PC-9 (cell line): ENCODE measurements around the gene TMEM132C. TPM values are rescaled to one million over a fixed set of nuclear protein-coding genes. Genes with fewer than 3 reads are reported as not detected.
"Not testable (repeated sequence)": the region's sequence is repeated elsewhere in the genome, so short reads cannot be mapped to it uniquely, and the experiment has no call there.

Experiments used
- BruUV-seq: library from RNA; stranded (reverse); fragments of 400-500 nt; replicated peaks from 2 replicates; lab custom pipeline; 2021; lab: Mats Ljungman, UMichigan
- CTCF ChIA-PET: fragments of 300-600 bp; sonication (Branson Sonifier 250); formaldehyde crosslinking; loops from one replicate; lab custom pipeline; 2022; ENCODE audit warnings: antibody characterized with exemption; lab: Charles Lee
- POLR2A ChIA-PET: fragments of 300-600 bp; sonication (Branson Sonifier 250); formaldehyde crosslinking; loops from one replicate; lab custom pipeline; 2022; ENCODE audit warnings: antibody characterized with exemption; ENCODE audit not compliant: unreplicated experiment; lab: Charles Lee
- DNase-seq, 2 experiments: peaks; one replicate each; pipeline versions ENCODE4 v3.0.0 to v3.0.0-alpha.2; 2015 to 2022; ENCODE audit warnings: mixed read lengths in 1 of 2
- H2AFZ ChIP-seq: fragments of 200-600 bp; sonication (generic); 2 replicates; pipeline ENCODE4 v1.8.1; 2017; ENCODE audit warnings: antibody characterized with exemption
- H3F3A ChIP-seq: fragments of 200-600 bp; sonication (generic); 2 replicates; pipeline ENCODE4 v1.8.1; 2017; ENCODE audit warnings: antibody characterized with exemption, mild to moderate bottlenecking, low read depth; ENCODE audit not compliant: insufficient read depth
- H3K27ac ChIP-seq: fragments of 200-600 bp; sonication (generic); 2 replicates; pipeline ENCODE4 v1.6.1; 2016; ENCODE audit warnings: mixed run types
- H3K27me3 ChIP-seq: fragments of 200-600 bp; sonication (generic); 2 replicates; pipeline ENCODE4 v1.6.1; 2016; ENCODE audit warnings: low read depth, mixed run types; ENCODE audit not compliant: insufficient read depth
- H3K36me3 ChIP-seq: fragments of 200-600 bp; sonication (generic); 2 replicates; pipeline ENCODE4 v1.6.1; 2016; ENCODE audit warnings: low read depth, mixed run types
- H3K4me1 ChIP-seq: fragments of 200-600 bp; sonication (generic); replicated peaks from 2 replicates; pipeline ENCODE4 v1.6.1; 2016; ENCODE audit warnings: mixed run types; ENCODE audit not compliant: insufficient read depth
- H3K4me2 ChIP-seq: fragments of 200-600 bp; sonication (generic); 2 replicates; pipeline ENCODE4 v1.6.1; 2017; ENCODE audit warnings: mixed run types
- H3K4me3 ChIP-seq: fragments of 200-600 bp; sonication (generic); 2 replicates; pipeline ENCODE4 v1.6.1; 2016; ENCODE audit warnings: mixed run types
- H3K79me2 ChIP-seq: fragments of 200-600 bp; sonication (generic); 2 replicates; pipeline ENCODE4 v1.6.1; 2017; ENCODE audit warnings: low read depth, mixed run types
- H3K9me2 ChIP-seq: fragments of 200-600 bp; sonication (generic); 2 replicates; pipeline ENCODE4 v1.8.1; 2017; ENCODE audit warnings: mild to moderate bottlenecking; ENCODE audit not compliant: insufficient read depth
- H3K9me3 ChIP-seq: fragments of 200-600 bp; sonication (generic); 2 replicates; pipeline ENCODE4 v1.8.1; 2016; ENCODE audit warnings: low read depth; ENCODE audit not compliant: insufficient read depth
- H4K20me1 ChIP-seq: fragments of 200-600 bp; sonication (generic); 2 replicates; pipeline ENCODE4 v1.8.1; 2017; ENCODE audit not compliant: insufficient read depth
- CTCF ChIP-seq: fragments of 200-600 bp; sonication (generic); conservative IDR thresholded peaks from 2 replicates; pipeline ENCODE4 v1.6.1; 2017; ENCODE audit warnings: mixed run types, antibody characterized with exemption, mild to moderate bottlenecking, moderate library complexity
- EZH2 ChIP-seq: fragments of 200-600 bp; sonication (generic); IDR thresholded peaks from 2 replicates; pipeline ENCODE4 v1.8.0; 2017; ENCODE audit warnings: antibody characterized with exemption, low read depth
- intact Hi-C: fragments of 100-400 bp; cut with micrococcal nuclease; formaldehyde crosslinking; loops from one replicate; pipeline ENCODE4 v1.10.0; 2022; ENCODE audit not compliant: unreplicated experiment
- total RNA-seq: library from RNA; stranded (reverse); gene quantifications from 2 replicates; pipeline ENCODE4 v1.2.3, GENCODE V29; 2021

TMEM132C gene
- total RNA-seq, 1 experiment from 2014 or later, result not detected

- BruUV-seq, result no TSS peak
- Histone ChIP-seq H3K36me3 (no peaks in the 10 kb centered on the region), H3K27ac (no peak overlapping the region), H3K4me1 (no peaks in the 10 kb centered on the region), H4K20me1 (no peaks in the 10 kb centered on the region), H3K79me2 (no peaks in the 10 kb centered on the region), H3K4me2 (no peak overlapping the region), H3K27me3 (peaks cover 28% of the 10 kb centered on the region), H3F3A (no peaks in the 10 kb centered on the region), H3K9me2 (no peaks in the 10 kb centered on the region), H3K4me3 (no peak overlapping the region), H3K9me3 (no peaks in the 10 kb centered on the region), H2AFZ (no peak overlapping the region)
- ChIA-PET CTCF (no interaction called here), POLR2A (no interaction called here)
- intact Hi-C loops, result no loop called here
- TF ChIP-seq EZH2 (no peak), CTCF (no peak)
- no peak for DNase-seq
These were observed 209.3 kb downstream of the TMEM132C start for GRCh38 chr12:128476266-128476665.

- H3K27ac ChIP-seq, result no peak overlapping the region
- H3K4me1 ChIP-seq, result no peaks in the 10 kb centered on the region
- intact Hi-C loops, result no loop called here
- peaks cover 58% of the 10 kb centered on the region for H3K27me3 ChIP-seq
- no peaks in the 10 kb centered on the region for H3K36me3 ChIP-seq
- BruUV-seq, result no TSS peak
- H2AFZ ChIP-seq, result no peak overlapping the region
- POLR2A ChIA-PET, result no interaction called here
- no peak for DNase-seq
- TF ChIP-seq EZH2 (no peak), CTCF (no peak)
- H4K20me1 ChIP-seq, result no peaks in the 10 kb centered on the region
- no peaks in the 10 kb centered on the region for H3K9me2 ChIP-seq
- H3K4me3 ChIP-seq, result no peak overlapping the region
- H3K9me3 ChIP-seq, result no peaks in the 10 kb centered on the region
- H3K79me2 ChIP-seq, result no peaks in the 10 kb centered on the region
- no peak overlapping the region for H3K4me2 ChIP-seq
- no peaks in the 10 kb centered on the region for H3F3A ChIP-seq
- CTCF ChIA-PET, result no interaction called here
These were observed 216.7 kb downstream of the TMEM132C start for GRCh38 chr12:128483526-128484255.

- H3K36me3 ChIP-seq, H3K9me3 ChIP-seq, intact Hi-C loops, H3K27ac ChIP-seq, DNase-seq, H4K20me1 ChIP-seq, POLR2A ChIA-PET, H3K9me2 ChIP-seq, H3K27me3 ChIP-seq, H2AFZ ChIP-seq, BruUV-seq, H3F3A ChIP-seq, H3K4me2 ChIP-seq, H3K4me3 ChIP-seq, CTCF ChIA-PET, H3K4me1 ChIP-seq, H3K79me2 ChIP-seq: not testable (repeated sequence)
These were observed 230.4 kb downstream of the TMEM132C start for GRCh38 chr12:128497376-128497775.

GRCh38 chr12:128507470-128507869 is 240.5 kb downstream of the TMEM132C start:
- Histone ChIP-seq H3K79me2 (no peaks in the 10 kb centered on the region), H3K27me3 (peaks cover 33% of the 10 kb centered on the region), H3K4me2 (no peak overlapping the region), H3K9me3 (no peaks in the 10 kb centered on the region), H3K36me3 (no peaks in the 10 kb centered on the region), H3K27ac (no peak overlapping the region), H4K20me1 (no peaks in the 10 kb centered on the region), H3K9me2 (no peaks in the 10 kb centered on the region), H2AFZ (no peak overlapping the region), H3K4me1 (no peaks in the 10 kb centered on the region), H3K4me3 (no peak overlapping the region), H3F3A (no peaks in the 10 kb centered on the region)
- POLR2A ChIA-PET, result no interaction called here
- intact Hi-C loops, result no loop called here
- CTCF ChIA-PET, result no interaction called here
- TF ChIP-seq CTCF, result no peak
- TF ChIP-seq EZH2, result no peak
- BruUV-seq, result no TSS peak
- DNase-seq, result no peak
